SK-N-SH (cell line): ENCODE measurements around the gene FOXE3. TPM values are rescaled to one million over a fixed set of nuclear protein-coding genes. Genes with fewer than 3 reads are reported as not detected.

ENCODE experiments used
- CTCF ChIA-PET: fragments of 300-600, 350-600 bp; formaldehyde crosslinking; extraction: SDS; loops from one replicate; lab custom pipeline; 2021; lab: Yijun Ruan, JAX
- POLR2A ChIA-PET: fragments of 350-600 bp; sonication (Branson Sonifier 250); formaldehyde crosslinking; extraction: SDS; loops from one replicate; lab custom pipeline; 2020; ENCODE audit warnings: antibody characterized with exemption, inconsistent platforms; lab: Yijun Ruan, JAX
- DNase-seq: peaks from one replicate; pipeline ENCODE4 v3.0.0; 2012
- H2AFZ ChIP-seq: fragments of 200-600 bp; sonication (generic); 2 replicates; pipeline ENCODE4 v1.8.1; 2016; ENCODE audit warnings: antibody characterized with exemption, mild to moderate bottlenecking, low read depth
- H3F3A ChIP-seq: fragments of 200-600 bp; sonication (generic); replicated peaks from 2 replicates; pipeline ENCODE3; 2016; ENCODE audit warnings: antibody characterized with exemption, mild to moderate bottlenecking; ENCODE audit not compliant: insufficient read depth
- H3K27ac ChIP-seq, 2 experiments: fragments of 200-500 bp in 1 of 2; fragments of 200-600 bp in 1 of 2; sonication (Bioruptor generic) in 1 of 2; sonication (generic), shearing (Covaris generic) in 1 of 2; 2 replicates each; pipeline versions ENCODE4 v1.5.1 to v1.6.1; 2014 to 2016; ENCODE audit warnings: low read depth in 2 of 2, inconsistent platforms in 1 of 2, low read length in 1 of 2, mild to moderate bottlenecking in 1 of 2, mixed read lengths in 1 of 2
- H3K27me3 ChIP-seq: fragments of 200-600 bp; sonication (generic), shearing (Covaris generic); 2 replicates; pipeline ENCODE4 v1.6.1; 2016; ENCODE audit warnings: mixed run types; ENCODE audit not compliant: insufficient read depth
- H3K36me3 ChIP-seq, 2 experiments: fragments of 200-500 bp in 1 of 2; fragments of 200-600 bp in 1 of 2; sonication (Bioruptor generic) in 1 of 2; sonication (generic) in 1 of 2; replicated peaks in 1 of 2; 2 replicates each; pipeline versions ENCODE3 to v1.5.1; 2014 to 2016; ENCODE audit warnings: low read length in 1 of 2, mild to moderate bottlenecking in 1 of 2; ENCODE audit not compliant: insufficient read depth in 2 of 2, control insufficient read depth in 1 of 2
- H3K4me1 ChIP-seq, 2 experiments: fragments of 200-500 bp in 1 of 2; fragments of 200-600 bp in 1 of 2; sonication (Bioruptor generic) in 1 of 2; sonication (generic), shearing (Covaris generic) in 1 of 2; 2 replicates each; pipeline versions ENCODE4 v1.5.1 to v1.6.1; 2014 to 2016; ENCODE audit warnings: low read depth in 1 of 2, low read length in 1 of 2, mixed run types in 1 of 2; ENCODE audit not compliant: insufficient read depth in 2 of 2, control insufficient read depth in 1 of 2
- H3K4me2 ChIP-seq: fragments of 200-600 bp; sonication (generic), shearing (Covaris generic); 2 replicates; pipeline ENCODE4 v1.6.1; 2017; ENCODE audit warnings: mixed run types
- H3K4me3 ChIP-seq, 2 experiments: fragments of 200-500 bp in 1 of 2; fragments of 200-600 bp in 1 of 2; sonication (Bioruptor generic) in 1 of 2; sonication (generic), shearing (Covaris generic) in 1 of 2; 2 replicates each; pipeline versions ENCODE4 v1.5.1 to v1.8.1; 2014 to 2016; ENCODE audit warnings: low read depth in 2 of 2, inconsistent platforms in 1 of 2, low read length in 1 of 2, mild to moderate bottlenecking in 1 of 2, mixed read lengths in 1 of 2, moderate library complexity in 1 of 2
- H3K79me2 ChIP-seq: fragments of 200-600 bp; sonication (generic); 2 replicates; pipeline ENCODE4 v1.8.1; 2017; ENCODE audit warnings: mild to moderate bottlenecking; ENCODE audit not compliant: insufficient read depth
- H3K9ac ChIP-seq: fragments of 200-600 bp; sonication (generic); 2 replicates; pipeline ENCODE4 v1.6.1; 2017; ENCODE audit warnings: mixed run types
- H3K9me2 ChIP-seq: fragments of 200-600 bp; sonication (generic); 2 replicates; pipeline ENCODE4 v1.6.1; 2017; ENCODE audit warnings: mixed run types
- H3K9me3 ChIP-seq: fragments of 200-600 bp; sonication (generic); 2 replicates; pipeline ENCODE4 v1.6.1; 2017; ENCODE audit warnings: mixed run types, mild to moderate bottlenecking, moderate library complexity
- H4K20me1 ChIP-seq: fragments of 200-600 bp; sonication (generic); 2 replicates; pipeline ENCODE4 v1.6.1; 2017; ENCODE audit warnings: mild to moderate bottlenecking, mixed run types; ENCODE audit not compliant: insufficient read depth
- CHD2 ChIP-seq: fragments of 150-350 bp; IDR thresholded peaks from 2 replicates; pipeline ENCODE4 v1.6.1; 2018; ENCODE audit warnings: low read length; ENCODE audit not compliant: partially characterized antibody
- CTCF ChIP-seq: fragments of 200-600 bp; sonication (generic); IDR thresholded peaks from 2 replicates; pipeline ENCODE4 v1.6.1; 2017; ENCODE audit warnings: antibody characterized with exemption, mild to moderate bottlenecking, moderate library complexity
- ELF1 ChIP-seq: IDR thresholded peaks from 2 replicates; pipeline ENCODE4 v1.4.0; 2012
- NRF1 ChIP-seq: IDR thresholded peaks from 2 replicates; pipeline ENCODE4 v1.6.1; 2012; ENCODE audit warnings: low read depth, mild to moderate bottlenecking, low read length
- RAD21 ChIP-seq: IDR thresholded peaks from 2 replicates; pipeline ENCODE4 v1.6.1; 2012; ENCODE audit warnings: mild to moderate bottlenecking, low read length
- SMC3 ChIP-seq: IDR thresholded peaks from 2 replicates; pipeline ENCODE4 v1.6.1; 2012; ENCODE audit warnings: low read depth, low read length, improper control_type of control experiment
- WGBS: methylation state at CpG from one replicate; pipeline ENCODE4 v1.1.6; 2017; ENCODE audit warnings: low lambda C conversion rate; 5-methylcytosine and 5-hydroxymethylcytosine counted together
- polyA plus RNA-seq, 3 experiments: library from polyadenylated mRNA; depleted of rRNA; stranded (reverse); fragments of >200 nt; gene quantifications; 2 replicates each; pipeline ENCODE4 v1.2.3, GENCODE V29; 2012

FOXE3 gene
- polyA plus RNA-seq, 1 of the 3 experiments (the other 2 are of a cell fraction): not detected

- H3K4me2 ChIP-seq: peak within 1 kb of the TSS; percentile 78
- H3K9me2 ChIP-seq: no peaks in the 10 kb centered on the region
- peak within 1 kb of the TSS; percentile 53; the same call in 1 of the 2 replicates for H3K9ac ChIP-seq
- no peaks in the 10 kb centered on the region for H3K9me3 ChIP-seq
- no peaks in the 10 kb centered on the region; the same call in 1 of the 2 replicates for H4K20me1 ChIP-seq
- H3K27me3 ChIP-seq: peaks cover 82% of the 10 kb centered on the region
- H2AFZ ChIP-seq: peak within 1 kb of the TSS; percentile 91
- TF ChIP-seq CTCF (peak; percentile 84), RAD21 (peak; percentile 19; the same call in 1 of the 2 replicates), SMC3 (peak; percentile 29), ELF1 (peak; percentile 51), CHD2 (no peak)
- H3K36me3 ChIP-seq: no peaks in the 10 kb centered on the region
- POLR2A ChIA-PET: no interaction called here
- H3K27ac ChIP-seq: no peak within 1 kb of the TSS
- no peaks in the 10 kb centered on the region for H3K79me2 ChIP-seq
- WGBS: no CpG with 5 or more reads among the region's 80 CpGs
- peaks cover 0 to 10% of the 10 kb centered on the region in 2 experiments; a peak in 1 of 4 replicates for H3K4me1 ChIP-seq
- H3F3A ChIP-seq: no peaks in the 10 kb centered on the region
- peak within 1 kb of the TSS; percentile 49 to 87 for H3K4me3 ChIP-seq
- DNase-seq: peak; percentile 96
- CTCF ChIA-PET: interaction anchor here (0.6 to 28.7 kb wide), 48 partner anchors 9 to 624 kb away, joined by 3 to 1422 read pairs (median 4); partner anchors contain the start of gene STIL
Observed at GRCh38 chr1:47437447-47438164, 21.5 kb downstream of the FOXE3 start, which contains the start of gene FOXD2. FOXD2 (plus strand) TSS chr1:47438044; CDS start chr1:47438136, 92 bp downstream.

- H3K9me2 ChIP-seq: no peaks in the 10 kb centered on the region
- H4K20me1 ChIP-seq: no peaks in the 10 kb centered on the region; the same call in 1 of the 2 replicates
- no peak overlapping the region for H2AFZ ChIP-seq
- H3K4me1 ChIP-seq: peaks cover 0 to 7% of the 10 kb centered on the region in 2 experiments; a peak in 1 of 4 replicates
- H3K4me2 ChIP-seq: peak overlapping the region; percentile 78; the same call in 1 of the 2 replicates
- no peak for TF ChIP-seq NRF1
- TF ChIP-seq, all 33 proteins: peak for 0
- DNase-seq: no peak
- Histone ChIP-seq H3K79me2 (no peaks in the 10 kb centered on the region), H3K36me3 (no peaks in the 10 kb centered on the region), H3K4me3 (peak overlapping the region; percentile 49 to 87; a peak in 3 of 4 replicates), H3F3A (no peaks in the 10 kb centered on the region), H3K9ac (no peak overlapping the region), H3K9me3 (no peaks in the 10 kb centered on the region), H3K27ac (no peak overlapping the region), H3K27me3 (peaks cover 82% of the 10 kb centered on the region)
- ChIA-PET POLR2A (no interaction called here), CTCF (interaction anchor here (0.6 to 28.7 kb wide), 40 partner anchors 9 to 623 kb away, joined by 3 to 1422 read pairs (median 4); partner anchors contain the start of gene STIL)
- 3% methylated on average over 23 of the region's 117 CpGs for WGBS
Observed at GRCh38 chr1:47438165-47439016, 22.3 kb downstream of the FOXE3 start.
